GM23338 (cell line): ENCODE data around the gene PSMA5. TPM values are rescaled to one million over a fixed set of nuclear protein-coding genes. Genes with fewer than 3 reads are reported as not detected.

Experiments
- ATAC-seq: fragments of 200-7000 bp; cut with Tn5 transposase; 3 replicates; pipeline ENCODE4 v1.9.1; 2020
- DNase-seq: peaks from one replicate; pipeline ENCODE4 v3.0.0-alpha.2; 2015; ENCODE audit warnings: low spot score
- H2AFZ ChIP-seq: fragments of 200-600 bp; sonication (generic); 2 replicates; pipeline ENCODE4 v1.8.0; 2016; ENCODE audit warnings: antibody characterized with exemption, mild to moderate bottlenecking, moderate library complexity
- H3F3A ChIP-seq: fragments of 200-600 bp; sonication (generic); replicated peaks from 2 replicates; pipeline ENCODE4 v1.8.0; 2017; ENCODE audit warnings: antibody characterized with exemption, mixed run types, low read depth
- H3K27ac ChIP-seq: fragments of 200-600 bp; sonication (generic); 2 replicates; pipeline ENCODE4 v1.6.1; 2016; ENCODE audit warnings: low read depth
- H3K27me3 ChIP-seq: fragments of 200-600 bp; sonication (generic); 2 replicates; pipeline ENCODE4 v1.8.0; 2016; ENCODE audit warnings: mild to moderate bottlenecking, mixed run types, moderate library complexity; ENCODE audit not compliant: insufficient read depth
- H3K36me3 ChIP-seq: fragments of 200-600 bp; sonication (generic); 2 replicates; pipeline ENCODE4 v1.8.0; 2016; ENCODE audit warnings: mild to moderate bottlenecking; ENCODE audit not compliant: insufficient read depth
- H3K4me1 ChIP-seq: fragments of 200-600 bp; sonication (generic); 2 replicates; pipeline ENCODE4 v1.8.0; 2016; ENCODE audit warnings: mild to moderate bottlenecking, moderate library complexity; ENCODE audit not compliant: insufficient read depth
- H3K4me2 ChIP-seq: fragments of 200-600 bp; sonication (generic); 2 replicates; pipeline ENCODE4 v1.7.1; 2017; ENCODE audit warnings: mixed run types
- H3K4me3 ChIP-seq: fragments of 200-600 bp; sonication (generic); 2 replicates; pipeline ENCODE4 v1.6.1; 2016; ENCODE audit warnings: mixed run types
- H3K79me2 ChIP-seq: fragments of 200-600 bp; sonication (generic); replicated peaks from 2 replicates; pipeline ENCODE4 v1.8.0; 2017; ENCODE audit warnings: mild to moderate bottlenecking; ENCODE audit not compliant: insufficient read depth
- H3K9me2 ChIP-seq: fragments of 200-600 bp; sonication (generic); 2 replicates; pipeline ENCODE4 v1.8.0; 2017; ENCODE audit not compliant: insufficient read depth
- H4K20me1 ChIP-seq: fragments of 200-600 bp; sonication (generic); replicated peaks from 2 replicates; pipeline ENCODE4 v1.8.0; 2017; ENCODE audit warnings: mild to moderate bottlenecking; ENCODE audit not compliant: insufficient read depth
- H3K27ac Mint-ChIP-seq: 2 replicates; pipeline ENCODE4 v1.8.0; 2020; ENCODE audit warnings: inconsistent platforms, mild to moderate bottlenecking, moderate library complexity, mixed read lengths
- H3K27me3 Mint-ChIP-seq: 3 replicates; pipeline ENCODE4 v1.8.0; 2022; ENCODE audit warnings: low read depth, mild to moderate bottlenecking, moderate library complexity, mixed read lengths, inconsistent platforms; ENCODE audit not compliant: insufficient read depth, poor library complexity
- H3K36me3 Mint-ChIP-seq: 3 replicates; pipeline ENCODE4 v1.8.0; 2021; ENCODE audit warnings: low read depth, mild to moderate bottlenecking, inconsistent platforms, moderate library complexity, mixed read lengths
- H3K4me1 Mint-ChIP-seq: 3 replicates; pipeline ENCODE4 v1.8.0; 2020; ENCODE audit warnings: mild to moderate bottlenecking, inconsistent platforms, mixed read lengths
- H3K4me3 Mint-ChIP-seq: 3 replicates; pipeline ENCODE4 v1.8.0; 2021; ENCODE audit warnings: moderate library complexity, mild to moderate bottlenecking, inconsistent platforms, mixed read lengths
- H3K9me3 Mint-ChIP-seq: 3 replicates; pipeline ENCODE4 v1.8.0; 2020; ENCODE audit warnings: moderate library complexity, mild to moderate bottlenecking, inconsistent platforms, mixed read lengths
- CREB1 ChIP-seq: fragments of 250-450 bp; sonication (Bioruptor Pico); IDR thresholded peaks from 2 replicates; pipeline ENCODE4 v1.5.0; 2020; ENCODE audit warnings: low read depth, mild to moderate bottlenecking, moderate library complexity
- EZH2 ChIP-seq: fragments of 200-600 bp; sonication (generic); IDR thresholded peaks from one replicate; pipeline ENCODE4 v1.8.0; 2017; ENCODE audit warnings: antibody characterized with exemption, mild to moderate bottlenecking, low read depth; ENCODE audit not compliant: unreplicated experiment
- EZH2phosphoT487 ChIP-seq: fragments of 200-600 bp; sonication (generic); IDR thresholded peaks from one replicate; pipeline ENCODE4 v1.8.1; 2018; ENCODE audit warnings: antibody characterized with exemption; ENCODE audit not compliant: unreplicated experiment
- JUNB ChIP-seq: IDR thresholded peaks from one replicate; pipeline ENCODE4 v1.6.1; 2016; ENCODE audit warnings: antibody characterized with exemption; ENCODE audit not compliant: unreplicated experiment
- NANOG ChIP-seq: IDR thresholded peaks from 2 replicates; pipeline ENCODE4 v1.6.1; 2016; ENCODE audit warnings: antibody characterized with exemption, borderline replicate concordance
- POLR2AphosphoS5 ChIP-seq: IDR thresholded peaks from 2 replicates; pipeline ENCODE4 v1.6.1; 2016; ENCODE audit warnings: antibody characterized with exemption, low read depth
- ZNF114 ChIP-seq: fragments of 250-450 bp; sonication (Bioruptor Pico); IDR thresholded peaks from 2 replicates; pipeline ENCODE4 v1.5.0; 2020; ENCODE audit warnings: mild to moderate bottlenecking, moderate library complexity
- ZNF331 ChIP-seq: fragments of 250-450 bp; sonication (Bioruptor Pico); IDR thresholded peaks from 2 replicates; pipeline ENCODE4 v1.5.0; 2020; ENCODE audit warnings: low read depth, mild to moderate bottlenecking, moderate library complexity
- polyA plus RNA-seq: library from polyadenylated mRNA; unstranded; fragments of >200 nt; fragmentation: Nextera tagmentation; extraction: Ambion mirVana; gene quantifications from 2 replicates; pipeline ENCODE4 v1.2.1, GENCODE V29; 2016
- total RNA-seq: library from RNA; depleted of rRNA; stranded (reverse); fragments of >200 nt; shearing (Covaris generic); gene quantifications from 2 replicates; pipeline ENCODE4 v1.2.3, GENCODE V29; 2014
- TF ChIP-seq, protein P1 (sequence below): fragments of 250-450 bp; sonication (Bioruptor Pico); IDR thresholded peaks from 2 replicates; pipeline ENCODE4 v1.5.0; 2020; ENCODE audit warnings: mild to moderate bottlenecking, moderate library complexity
- TF ChIP-seq, protein P2 (sequence below), 2 experiments: fragments of 200-600 bp in 1 of 2; sonication (generic) in 1 of 2; conservative IDR thresholded peaks; 2 replicates each; pipeline versions ENCODE4 v1.5.1 to v1.6.1; 2016 to 2017; ENCODE audit warnings: antibody characterized with exemption in 2 of 2, low read depth in 2 of 2, mild to moderate bottlenecking in 2 of 2, moderate library complexity in 1 of 2
- TF ChIP-seq, protein P3 (sequence below): IDR thresholded peaks from one replicate; pipeline ENCODE4 v1.6.1; 2018; ENCODE audit warnings: antibody characterized with exemption; ENCODE audit not compliant: unreplicated experiment
- TF ChIP-seq, protein P4 (sequence below): IDR thresholded peaks from 2 replicates; pipeline ENCODE4 v1.6.1; 2016; ENCODE audit warnings: antibody characterized with exemption

The PSMA5 gene
- total and polyA plus RNA-seq, 2 experiments from 2014 or later: 104 to 126 TPM

DNA sequence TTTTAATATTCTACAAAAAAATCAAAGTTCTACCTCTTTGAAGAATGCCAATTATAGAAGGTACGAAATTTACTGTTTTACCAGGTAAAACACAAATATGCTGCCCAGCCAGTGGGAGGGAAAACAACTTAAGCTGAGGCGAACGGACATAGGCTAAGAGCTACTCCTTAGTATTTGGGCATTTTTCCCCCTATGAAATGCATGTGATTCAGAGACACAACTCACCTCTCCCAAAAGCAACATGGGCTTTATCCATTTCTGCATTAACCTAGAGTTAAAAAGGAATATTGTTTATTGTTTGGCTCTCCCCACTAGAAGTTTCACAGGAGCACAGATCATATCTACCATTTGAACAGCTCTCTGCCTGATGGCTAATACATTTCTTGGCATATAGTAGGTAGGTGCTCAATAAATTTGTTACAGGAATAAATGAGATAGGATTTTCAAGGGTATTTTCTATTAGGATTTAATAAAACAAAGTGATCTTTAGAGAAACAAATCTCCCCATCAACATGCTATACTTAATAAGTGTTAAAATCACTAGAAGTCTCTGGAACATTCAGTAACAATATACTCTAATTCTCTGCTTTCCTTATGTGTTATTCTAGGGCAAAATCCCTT is 26.1 kb downstream of the PSMA5 start:
- H3K27ac ChIP-seq: peak overlapping the region; percentile 61; the same call in 1 of the 2 replicates
- H3K36me3 Mint-ChIP-seq: peaks cover 14% of the 10 kb centered on the region

More for the DNA sequence above, 26.1 kb downstream of the PSMA5 start:
- Mint-ChIP-seq H3K27me3 (peaks cover 15% of the 10 kb centered on the region), H3K27ac (no peak overlapping the region), H3K4me1 (peaks cover 27% of the 10 kb centered on the region), H3K9me3 (no peaks in the 10 kb centered on the region), H3K4me3 (no peak overlapping the region)
- no peak for ATAC-seq
- Histone ChIP-seq H3K4me1 (peaks cover 15% of the 10 kb centered on the region), H3F3A (peaks cover 9% of the 10 kb centered on the region), H3K27me3 (no peaks in the 10 kb centered on the region), H3K79me2 (peaks cover 19% of the 10 kb centered on the region), H3K4me2 (no peak overlapping the region), H3K4me3 (no peak overlapping the region), H4K20me1 (peaks cover 9% of the 10 kb centered on the region), H3K9me2 (no peaks in the 10 kb centered on the region), H2AFZ (no peak overlapping the region), H3K36me3 (peaks cover 8% of the 10 kb centered on the region)
- no peak for DNase-seq
- TF ChIP-seq ZNF114 (CRISPR knock-in tag) (no peak), CREB1 (CRISPR knock-in tag) (no peak), POLR2AphosphoS5 (no peak), ZNF331 (CRISPR knock-in tag) (no peak), EZH2 (no peak), JUNB (no peak), EZH2phosphoT487 (no peak), NANOG (no peak)
- TF ChIP-seq, protein P1, sequence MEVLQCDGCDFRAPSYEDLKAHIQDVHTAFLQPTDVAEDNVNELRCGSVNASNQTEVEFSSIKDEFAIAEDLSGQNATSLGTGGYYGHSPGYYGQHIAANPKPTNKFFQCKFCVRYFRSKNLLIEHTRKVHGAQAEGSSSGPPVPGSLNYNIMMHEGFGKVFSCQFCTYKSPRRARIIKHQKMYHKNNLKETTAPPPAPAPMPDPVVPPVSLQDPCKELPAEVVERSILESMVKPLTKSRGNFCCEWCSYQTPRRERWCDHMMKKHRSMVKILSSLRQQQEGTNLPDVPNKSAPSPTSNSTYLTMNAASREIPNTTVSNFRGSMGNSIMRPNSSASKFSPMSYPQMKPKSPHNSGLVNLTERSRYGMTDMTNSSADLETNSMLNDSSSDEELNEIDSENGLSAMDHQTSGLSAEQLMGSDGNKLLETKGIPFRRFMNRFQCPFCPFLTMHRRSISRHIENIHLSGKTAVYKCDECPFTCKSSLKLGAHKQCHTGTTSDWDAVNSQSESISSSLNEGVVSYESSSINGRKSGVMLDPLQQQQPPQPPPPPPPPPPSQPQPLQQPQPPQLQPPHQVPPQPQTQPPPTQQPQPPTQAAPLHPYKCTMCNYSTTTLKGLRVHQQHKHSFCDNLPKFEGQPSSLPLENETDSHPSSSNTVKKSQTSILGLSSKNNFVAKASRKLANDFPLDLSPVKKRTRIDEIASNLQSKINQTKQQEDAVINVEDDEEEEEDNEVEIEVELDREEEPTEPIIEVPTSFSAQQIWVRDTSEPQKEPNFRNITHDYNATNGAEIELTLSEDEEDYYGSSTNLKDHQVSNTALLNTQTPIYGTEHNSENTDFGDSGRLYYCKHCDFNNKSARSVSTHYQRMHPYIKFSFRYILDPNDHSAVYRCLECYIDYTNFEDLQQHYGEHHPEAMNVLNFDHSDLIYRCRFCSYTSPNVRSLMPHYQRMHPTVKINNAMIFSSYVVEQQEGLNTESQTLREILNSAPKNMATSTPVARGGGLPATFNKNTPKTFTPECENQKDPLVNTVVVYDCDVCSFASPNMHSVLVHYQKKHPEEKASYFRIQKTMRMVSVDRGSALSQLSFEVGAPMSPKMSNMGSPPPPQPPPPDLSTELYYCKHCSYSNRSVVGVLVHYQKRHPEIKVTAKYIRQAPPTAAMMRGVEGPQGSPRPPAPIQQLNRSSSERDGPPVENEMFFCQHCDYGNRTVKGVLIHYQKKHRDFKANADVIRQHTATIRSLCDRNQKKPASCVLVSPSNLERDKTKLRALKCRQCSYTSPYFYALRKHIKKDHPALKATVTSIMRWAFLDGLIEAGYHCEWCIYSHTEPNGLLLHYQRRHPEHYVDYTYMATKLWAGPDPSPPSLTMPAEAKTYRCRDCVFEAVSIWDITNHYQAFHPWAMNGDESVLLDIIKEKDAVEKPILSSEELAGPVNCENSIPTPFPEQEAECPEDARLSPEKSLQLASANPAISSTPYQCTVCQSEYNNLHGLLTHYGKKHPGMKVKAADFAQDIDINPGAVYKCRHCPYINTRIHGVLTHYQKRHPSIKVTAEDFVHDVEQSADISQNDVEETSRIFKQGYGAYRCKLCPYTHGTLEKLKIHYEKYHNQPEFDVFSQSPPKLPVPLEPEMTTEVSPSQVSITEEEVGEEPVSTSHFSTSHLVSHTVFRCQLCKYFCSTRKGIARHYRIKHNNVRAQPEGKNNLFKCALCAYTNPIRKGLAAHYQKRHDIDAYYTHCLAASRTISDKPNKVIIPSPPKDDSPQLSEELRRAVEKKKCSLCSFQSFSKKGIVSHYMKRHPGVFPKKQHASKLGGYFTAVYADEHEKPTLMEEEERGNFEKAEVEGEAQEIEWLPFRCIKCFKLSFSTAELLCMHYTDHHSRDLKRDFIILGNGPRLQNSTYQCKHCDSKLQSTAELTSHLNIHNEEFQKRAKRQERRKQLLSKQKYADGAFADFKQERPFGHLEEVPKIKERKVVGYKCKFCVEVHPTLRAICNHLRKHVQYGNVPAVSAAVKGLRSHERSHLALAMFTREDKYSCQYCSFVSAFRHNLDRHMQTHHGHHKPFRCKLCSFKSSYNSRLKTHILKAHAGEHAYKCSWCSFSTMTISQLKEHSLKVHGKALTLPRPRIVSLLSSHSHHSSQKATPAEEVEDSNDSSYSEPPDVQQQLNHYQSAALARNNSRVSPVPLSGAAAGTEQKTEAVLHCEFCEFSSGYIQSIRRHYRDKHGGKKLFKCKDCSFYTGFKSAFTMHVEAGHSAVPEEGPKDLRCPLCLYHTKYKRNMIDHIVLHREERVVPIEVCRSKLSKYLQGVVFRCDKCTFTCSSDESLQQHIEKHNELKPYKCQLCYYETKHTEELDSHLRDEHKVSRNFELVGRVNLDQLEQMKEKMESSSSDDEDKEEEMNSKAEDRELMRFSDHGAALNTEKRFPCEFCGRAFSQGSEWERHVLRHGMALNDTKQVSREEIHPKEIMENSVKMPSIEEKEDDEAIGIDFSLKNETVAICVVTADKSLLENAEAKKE (CRISPR knock-in tag): no peak
- TF ChIP-seq, protein P2, sequence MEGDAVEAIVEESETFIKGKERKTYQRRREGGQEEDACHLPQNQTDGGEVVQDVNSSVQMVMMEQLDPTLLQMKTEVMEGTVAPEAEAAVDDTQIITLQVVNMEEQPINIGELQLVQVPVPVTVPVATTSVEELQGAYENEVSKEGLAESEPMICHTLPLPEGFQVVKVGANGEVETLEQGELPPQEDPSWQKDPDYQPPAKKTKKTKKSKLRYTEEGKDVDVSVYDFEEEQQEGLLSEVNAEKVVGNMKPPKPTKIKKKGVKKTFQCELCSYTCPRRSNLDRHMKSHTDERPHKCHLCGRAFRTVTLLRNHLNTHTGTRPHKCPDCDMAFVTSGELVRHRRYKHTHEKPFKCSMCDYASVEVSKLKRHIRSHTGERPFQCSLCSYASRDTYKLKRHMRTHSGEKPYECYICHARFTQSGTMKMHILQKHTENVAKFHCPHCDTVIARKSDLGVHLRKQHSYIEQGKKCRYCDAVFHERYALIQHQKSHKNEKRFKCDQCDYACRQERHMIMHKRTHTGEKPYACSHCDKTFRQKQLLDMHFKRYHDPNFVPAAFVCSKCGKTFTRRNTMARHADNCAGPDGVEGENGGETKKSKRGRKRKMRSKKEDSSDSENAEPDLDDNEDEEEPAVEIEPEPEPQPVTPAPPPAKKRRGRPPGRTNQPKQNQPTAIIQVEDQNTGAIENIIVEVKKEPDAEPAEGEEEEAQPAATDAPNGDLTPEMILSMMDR (conservative IDR thresholded peaks at IDR 0.05; ENCODE audit: low read depth in 2 of 2): no peak
- TF ChIP-seq, protein P3, sequence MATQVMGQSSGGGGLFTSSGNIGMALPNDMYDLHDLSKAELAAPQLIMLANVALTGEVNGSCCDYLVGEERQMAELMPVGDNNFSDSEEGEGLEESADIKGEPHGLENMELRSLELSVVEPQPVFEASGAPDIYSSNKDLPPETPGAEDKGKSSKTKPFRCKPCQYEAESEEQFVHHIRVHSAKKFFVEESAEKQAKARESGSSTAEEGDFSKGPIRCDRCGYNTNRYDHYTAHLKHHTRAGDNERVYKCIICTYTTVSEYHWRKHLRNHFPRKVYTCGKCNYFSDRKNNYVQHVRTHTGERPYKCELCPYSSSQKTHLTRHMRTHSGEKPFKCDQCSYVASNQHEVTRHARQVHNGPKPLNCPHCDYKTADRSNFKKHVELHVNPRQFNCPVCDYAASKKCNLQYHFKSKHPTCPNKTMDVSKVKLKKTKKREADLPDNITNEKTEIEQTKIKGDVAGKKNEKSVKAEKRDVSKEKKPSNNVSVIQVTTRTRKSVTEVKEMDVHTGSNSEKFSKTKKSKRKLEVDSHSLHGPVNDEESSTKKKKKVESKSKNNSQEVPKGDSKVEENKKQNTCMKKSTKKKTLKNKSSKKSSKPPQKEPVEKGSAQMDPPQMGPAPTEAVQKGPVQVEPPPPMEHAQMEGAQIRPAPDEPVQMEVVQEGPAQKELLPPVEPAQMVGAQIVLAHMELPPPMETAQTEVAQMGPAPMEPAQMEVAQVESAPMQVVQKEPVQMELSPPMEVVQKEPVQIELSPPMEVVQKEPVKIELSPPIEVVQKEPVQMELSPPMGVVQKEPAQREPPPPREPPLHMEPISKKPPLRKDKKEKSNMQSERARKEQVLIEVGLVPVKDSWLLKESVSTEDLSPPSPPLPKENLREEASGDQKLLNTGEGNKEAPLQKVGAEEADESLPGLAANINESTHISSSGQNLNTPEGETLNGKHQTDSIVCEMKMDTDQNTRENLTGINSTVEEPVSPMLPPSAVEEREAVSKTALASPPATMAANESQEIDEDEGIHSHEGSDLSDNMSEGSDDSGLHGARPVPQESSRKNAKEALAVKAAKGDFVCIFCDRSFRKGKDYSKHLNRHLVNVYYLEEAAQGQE: no peak
- TF ChIP-seq, protein P4, sequence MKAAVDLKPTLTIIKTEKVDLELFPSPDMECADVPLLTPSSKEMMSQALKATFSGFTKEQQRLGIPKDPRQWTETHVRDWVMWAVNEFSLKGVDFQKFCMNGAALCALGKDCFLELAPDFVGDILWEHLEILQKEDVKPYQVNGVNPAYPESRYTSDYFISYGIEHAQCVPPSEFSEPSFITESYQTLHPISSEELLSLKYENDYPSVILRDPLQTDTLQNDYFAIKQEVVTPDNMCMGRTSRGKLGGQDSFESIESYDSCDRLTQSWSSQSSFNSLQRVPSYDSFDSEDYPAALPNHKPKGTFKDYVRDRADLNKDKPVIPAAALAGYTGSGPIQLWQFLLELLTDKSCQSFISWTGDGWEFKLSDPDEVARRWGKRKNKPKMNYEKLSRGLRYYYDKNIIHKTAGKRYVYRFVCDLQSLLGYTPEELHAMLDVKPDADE: no peak
